SK-N-MC (cell line): ENCODE results near the gene AOAH.
"Not testable (repeated sequence)": the region's sequence is repeated elsewhere in the genome, so short reads cannot be mapped to it uniquely, and the experiment has no call there.

Source experiments
- DNase-seq: peaks from one replicate; pipeline ENCODE4 v3.0.0-alpha.2; 2011; ENCODE audit warnings: low read depth, low spot score
- H3K27ac ChIP-seq: fragments of 200-600 bp; sonication (generic); 2 replicates; pipeline ENCODE4 v1.5.1; 2016; ENCODE audit warnings: mixed run types
- H3K36me3 ChIP-seq: fragments of 200-600 bp; sonication (generic); 2 replicates; pipeline ENCODE4 v1.6.1; 2017; ENCODE audit warnings: antibody characterized with exemption, low read length, mixed read lengths; ENCODE audit not compliant: insufficient read depth
- H3K4me3 ChIP-seq: fragments of 200-600 bp; sonication (generic); 2 replicates; pipeline ENCODE4 v1.5.1; 2016
- H3K9ac ChIP-seq: fragments of 200-600 bp; sonication (generic); 2 replicates; pipeline ENCODE4 v1.8.0; 2017; ENCODE audit warnings: mixed run types, mixed read lengths; ENCODE audit not compliant: insufficient read length
- H3K9me3 ChIP-seq: fragments of 200-600 bp; sonication (generic); 2 replicates; pipeline ENCODE4 v1.6.1; 2017; ENCODE audit warnings: low read depth, mild to moderate bottlenecking, antibody characterized with exemption, low read length, moderate library complexity, mixed read lengths
- EZH2 ChIP-seq: fragments of 200-600 bp; sonication (generic); IDR thresholded peaks from one replicate; pipeline ENCODE4 v1.6.1; 2017; ENCODE audit warnings: antibody characterized with exemption
- FOXP2 ChIP-seq: optimal IDR thresholded peaks from 2 replicates; pipeline ENCODE3; 2011; ENCODE audit warnings: mild to moderate bottlenecking, moderate library complexity; ENCODE audit not compliant: insufficient read depth; ENCODE audit errors: extremely low read length, control extremely low read depth
- POLR2AphosphoS5 ChIP-seq: IDR thresholded peaks from 2 replicates; pipeline ENCODE4 v1.6.1; 2012; ENCODE audit warnings: mild to moderate bottlenecking, low read depth, low read length, borderline replicate concordance

Gene AOAH

DNA sequence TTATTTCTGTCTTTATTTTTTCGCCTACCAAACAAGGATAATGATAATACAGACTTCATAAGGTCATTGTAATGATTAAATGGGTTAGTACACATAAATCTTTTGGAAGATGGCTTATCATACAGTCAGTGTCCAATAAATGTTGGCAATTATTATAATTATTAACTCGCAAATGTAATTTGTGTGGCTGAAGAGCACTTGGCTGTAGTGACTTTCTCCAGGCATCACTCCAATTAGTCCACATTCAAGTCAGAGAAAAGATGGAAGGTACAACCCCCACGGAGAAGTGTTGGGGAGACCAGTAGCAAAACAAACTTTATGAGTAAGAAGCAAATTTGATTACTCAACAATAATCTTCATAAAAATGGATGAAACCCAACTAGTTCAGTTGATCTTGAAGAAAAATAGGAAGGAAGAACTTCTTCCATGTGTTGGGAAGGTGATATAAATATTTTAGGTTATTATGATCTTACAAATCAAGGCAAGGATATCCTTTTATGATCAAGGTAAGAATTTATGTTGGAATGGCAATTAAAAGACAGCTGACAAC, 5.1 kb downstream of the AOAH start:
- H3K36me3 ChIP-seq: no peaks in the 10 kb centered on the region
- TF ChIP-seq POLR2AphosphoS5: no peak
- no peak for TF ChIP-seq FOXP2
- TF ChIP-seq EZH2: no peak
- no peak overlapping the region for H3K9ac ChIP-seq
- no peaks in the 10 kb centered on the region for H3K9me3 ChIP-seq
- H3K4me3 ChIP-seq: no peak overlapping the region
- H3K27ac ChIP-seq: no peak overlapping the region
- DNase-seq: no peak

- TF ChIP-seq FOXP2 (no peak), POLR2AphosphoS5 (no peak), EZH2 (no peak)
- Histone ChIP-seq H3K4me3 (no peak overlapping the region), H3K27ac (no peak overlapping the region), H3K36me3 (no peaks in the 10 kb centered on the region), H3K9me3 (no peaks in the 10 kb centered on the region), H3K9ac (no peak overlapping the region)
- no peak for DNase-seq
These were observed 6.7 kb downstream of the AOAH start for GRCh38 chr7:36717586-36717985.

DNA sequence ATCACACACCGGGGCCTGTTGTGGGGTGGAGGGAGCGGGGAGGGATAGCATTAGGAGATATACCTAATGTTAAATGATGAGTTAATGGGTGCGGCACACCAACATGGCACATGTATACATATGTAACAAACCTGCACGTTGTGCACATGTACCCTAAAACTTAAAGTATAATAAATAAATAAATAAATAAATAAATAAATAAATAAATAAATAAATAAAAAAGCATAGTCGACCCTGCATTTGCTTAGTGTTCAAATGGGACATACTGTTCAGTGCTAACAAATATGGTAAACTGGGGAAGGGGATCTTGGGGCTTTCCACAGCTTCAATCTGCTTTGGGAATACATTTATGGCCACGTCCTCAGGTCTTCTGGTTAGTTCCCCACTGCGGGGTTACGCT, 7.5 kb downstream of the AOAH start:
- H3K9me3 ChIP-seq, DNase-seq, H3K4me3 ChIP-seq, H3K9ac ChIP-seq, H3K36me3 ChIP-seq, H3K27ac ChIP-seq: not testable (repeated sequence)

GRCh38 chr7:36712015-36712414, 12.3 kb downstream of the AOAH start:
- Histone ChIP-seq H3K9ac (no peak overlapping the region), H3K27ac (no peak overlapping the region), H3K36me3 (no peaks in the 10 kb centered on the region), H3K9me3 (no peaks in the 10 kb centered on the region), H3K4me3 (no peak overlapping the region)
- TF ChIP-seq POLR2AphosphoS5 (no peak), FOXP2 (no peak), EZH2 (no peak)
- no peak for DNase-seq

DNA sequence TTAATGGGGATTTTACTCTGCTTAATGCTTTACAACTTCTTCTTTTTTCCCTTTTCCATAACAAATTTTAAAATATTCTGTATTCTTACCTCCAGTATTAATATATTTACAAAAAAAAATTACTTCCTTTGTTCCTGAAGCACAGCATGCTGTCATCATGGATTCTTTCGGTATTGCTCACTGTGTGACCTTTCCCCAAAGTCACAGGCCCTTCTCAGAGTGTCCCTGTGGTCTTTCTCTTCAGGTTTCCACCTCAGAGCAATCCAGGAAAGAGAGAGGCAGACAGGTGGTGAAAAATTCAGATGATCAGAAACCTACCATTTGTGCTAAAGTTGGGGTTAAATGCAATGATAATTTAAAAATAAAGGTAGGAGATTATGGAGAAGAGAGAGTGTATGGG, 13.0 kb downstream of the AOAH start:
- TF ChIP-seq EZH2: no peak
- no peak for TF ChIP-seq POLR2AphosphoS5
- no peak for TF ChIP-seq FOXP2
- DNase-seq: no peak
- Histone ChIP-seq H3K4me3 (no peak overlapping the region), H3K9me3 (no peaks in the 10 kb centered on the region), H3K9ac (no peak overlapping the region), H3K36me3 (no peaks in the 10 kb centered on the region), H3K27ac (no peak overlapping the region)

DNA sequence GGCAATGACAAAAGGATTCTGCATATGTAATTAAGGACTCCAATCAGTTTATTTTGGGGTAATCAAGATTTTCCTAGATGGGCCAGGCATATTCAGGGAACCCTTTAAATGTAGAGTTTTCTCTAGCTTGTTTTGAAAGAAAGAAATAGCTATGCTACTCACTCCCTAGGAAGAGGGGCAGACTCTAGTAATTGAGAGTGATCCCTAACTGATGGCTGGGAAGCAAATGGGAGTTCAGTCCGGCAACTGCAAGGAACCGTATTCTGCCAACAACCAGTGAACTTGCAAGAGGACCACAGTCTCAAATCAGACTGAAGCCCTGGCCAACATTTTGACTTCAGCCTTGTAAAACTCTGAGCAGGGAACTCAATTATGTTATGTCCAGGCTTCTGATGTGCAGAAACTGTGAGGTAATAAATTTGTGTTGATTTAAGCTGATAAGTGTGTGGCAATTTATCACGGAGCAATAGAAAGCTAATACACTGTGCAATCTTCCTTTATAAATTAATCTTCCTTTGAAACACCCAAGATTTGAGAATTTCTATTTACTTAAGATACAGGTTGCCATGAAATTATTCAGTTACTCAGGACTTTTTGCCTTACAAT, 14.0 kb downstream of the AOAH start:
- Histone ChIP-seq H3K9ac (no peak overlapping the region), H3K27ac (no peak overlapping the region), H3K4me3 (no peak overlapping the region), H3K9me3 (no peaks in the 10 kb centered on the region), H3K36me3 (no peaks in the 10 kb centered on the region)
- no peak for DNase-seq
- no peak for TF ChIP-seq EZH2
- no peak for TF ChIP-seq FOXP2
- TF ChIP-seq POLR2AphosphoS5: no peak

GRCh38 chr7:36708767-36709166, 15.5 kb downstream of the AOAH start:
- Histone ChIP-seq H3K36me3 (no peaks in the 10 kb centered on the region), H3K9ac (no peak overlapping the region), H3K4me3 (no peak overlapping the region), H3K9me3 (no peaks in the 10 kb centered on the region), H3K27ac (no peak overlapping the region)
- no peak for DNase-seq
- TF ChIP-seq FOXP2 (no peak), POLR2AphosphoS5 (no peak), EZH2 (no peak)

DNA sequence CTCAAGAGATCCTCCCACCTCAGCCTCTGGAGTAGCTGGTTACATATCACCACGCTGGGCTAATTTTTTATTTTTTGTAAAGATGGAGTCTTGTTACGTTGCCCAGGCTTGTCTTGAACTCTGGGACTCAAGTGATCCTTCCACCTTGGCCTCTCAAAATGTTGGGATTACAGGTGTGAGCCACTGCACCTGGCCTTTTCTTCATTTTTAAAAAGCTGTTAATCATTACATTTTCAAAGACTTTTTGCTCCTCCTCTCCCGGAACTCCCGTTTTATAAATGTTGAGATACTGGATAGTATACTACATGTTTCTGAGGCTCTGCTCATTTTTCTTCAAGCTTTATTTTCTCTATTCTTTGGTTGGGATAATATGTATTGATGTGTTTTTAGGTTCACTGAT, 16.4 kb downstream of the AOAH start:
- Histone ChIP-seq H3K4me3 (no peak overlapping the region), H3K9me3 (no peaks in the 10 kb centered on the region), H3K9ac (no peak overlapping the region), H3K36me3 (no peaks in the 10 kb centered on the region), H3K27ac (no peak overlapping the region)
- TF ChIP-seq EZH2 (no peak), FOXP2 (no peak), POLR2AphosphoS5 (no peak)
- DNase-seq: no peak

DNA sequence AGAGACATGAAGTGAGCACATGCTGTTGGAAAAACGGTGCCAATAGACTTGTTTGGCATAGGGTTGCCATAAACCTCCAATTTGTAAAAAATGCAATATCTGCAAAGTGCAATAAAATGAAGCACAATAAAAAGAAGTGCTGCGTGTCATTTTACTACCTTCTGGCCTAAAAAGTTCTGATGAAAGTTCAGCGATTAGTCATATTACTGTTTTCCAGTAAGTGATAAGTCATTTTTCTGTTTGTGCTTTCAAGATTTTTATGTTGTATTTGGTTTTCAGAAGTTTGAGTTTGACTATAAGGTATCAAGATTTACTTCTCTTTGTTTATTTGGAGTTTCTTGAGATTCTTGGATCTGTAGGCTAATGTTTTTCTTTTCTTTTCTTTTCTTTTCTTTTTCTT, 16.8 kb downstream of the AOAH start:
- H3K4me3 ChIP-seq: no peak overlapping the region
- no peak overlapping the region for H3K9ac ChIP-seq
- no peak for TF ChIP-seq EZH2
- no peak for TF ChIP-seq FOXP2
- TF ChIP-seq POLR2AphosphoS5: no peak
- DNase-seq: no peak
- H3K27ac ChIP-seq: no peak overlapping the region
- H3K36me3 ChIP-seq: no peaks in the 10 kb centered on the region
- H3K9me3 ChIP-seq: no peaks in the 10 kb centered on the region

- not testable (repeated sequence) for H3K9ac ChIP-seq, DNase-seq, H3K9me3 ChIP-seq, H3K4me3 ChIP-seq, H3K36me3 ChIP-seq, H3K27ac ChIP-seq
These were observed 20.4 kb downstream of the AOAH start for GRCh38 chr7:36703860-36704259.
